ENCODE results near the gene WNK2.
"Not testable (repeated sequence)": the region's sequence is repeated elsewhere in the genome, so short reads cannot be mapped to it uniquely, and the experiment has no call there.

Gene WNK2

DNA sequence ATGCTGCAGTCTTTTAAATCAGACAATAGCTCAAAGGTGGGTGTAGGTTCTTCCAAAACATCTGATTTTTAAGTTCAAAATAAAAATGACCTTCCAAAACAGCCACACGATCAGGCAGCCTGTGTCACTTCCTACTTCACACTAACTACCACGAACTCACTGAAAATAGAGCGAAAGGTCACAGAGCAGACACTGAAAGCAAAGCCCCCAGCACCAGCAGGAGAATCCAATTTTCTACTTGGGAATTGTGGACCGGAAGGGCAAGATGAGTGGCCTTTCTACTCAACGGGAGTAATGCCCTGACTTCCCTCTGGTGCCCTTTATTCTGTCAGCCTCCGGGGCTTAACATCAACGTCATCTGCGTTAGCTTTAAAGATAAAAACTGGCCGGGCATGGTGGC, 159.7 kb downstream of the WNK2 start:
- no peak for DNase-seq

DNA sequence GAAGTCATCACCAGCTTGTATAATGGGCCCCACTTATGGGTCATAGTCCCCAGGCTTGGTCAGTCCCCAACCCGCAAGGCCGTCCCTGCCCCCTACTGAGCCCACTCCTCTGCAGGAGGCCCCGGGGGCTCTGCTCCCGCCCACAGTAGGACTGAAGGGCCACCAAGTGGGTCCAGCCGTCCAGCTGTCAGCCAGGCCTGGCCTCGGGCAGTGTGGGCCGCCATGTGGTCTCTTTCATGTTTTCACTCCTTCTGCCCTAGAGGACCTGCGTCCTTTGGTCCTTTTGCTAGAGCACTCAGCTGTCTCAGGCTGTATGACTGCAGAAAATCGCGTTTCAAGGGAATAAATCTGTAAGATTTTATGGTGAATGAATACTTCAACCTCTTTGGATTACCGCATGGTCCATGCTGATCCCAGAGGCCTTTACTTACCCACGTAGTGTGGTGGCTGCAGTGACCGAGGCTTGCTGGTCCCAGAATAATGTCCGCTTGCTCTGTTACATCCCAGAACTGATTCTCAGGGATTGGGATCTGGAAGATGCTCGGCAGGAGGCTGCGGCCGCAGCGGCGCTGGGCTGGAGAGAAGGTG, 161.8 kb downstream of the WNK2 start:
- DNase-seq = no peak

DNA sequence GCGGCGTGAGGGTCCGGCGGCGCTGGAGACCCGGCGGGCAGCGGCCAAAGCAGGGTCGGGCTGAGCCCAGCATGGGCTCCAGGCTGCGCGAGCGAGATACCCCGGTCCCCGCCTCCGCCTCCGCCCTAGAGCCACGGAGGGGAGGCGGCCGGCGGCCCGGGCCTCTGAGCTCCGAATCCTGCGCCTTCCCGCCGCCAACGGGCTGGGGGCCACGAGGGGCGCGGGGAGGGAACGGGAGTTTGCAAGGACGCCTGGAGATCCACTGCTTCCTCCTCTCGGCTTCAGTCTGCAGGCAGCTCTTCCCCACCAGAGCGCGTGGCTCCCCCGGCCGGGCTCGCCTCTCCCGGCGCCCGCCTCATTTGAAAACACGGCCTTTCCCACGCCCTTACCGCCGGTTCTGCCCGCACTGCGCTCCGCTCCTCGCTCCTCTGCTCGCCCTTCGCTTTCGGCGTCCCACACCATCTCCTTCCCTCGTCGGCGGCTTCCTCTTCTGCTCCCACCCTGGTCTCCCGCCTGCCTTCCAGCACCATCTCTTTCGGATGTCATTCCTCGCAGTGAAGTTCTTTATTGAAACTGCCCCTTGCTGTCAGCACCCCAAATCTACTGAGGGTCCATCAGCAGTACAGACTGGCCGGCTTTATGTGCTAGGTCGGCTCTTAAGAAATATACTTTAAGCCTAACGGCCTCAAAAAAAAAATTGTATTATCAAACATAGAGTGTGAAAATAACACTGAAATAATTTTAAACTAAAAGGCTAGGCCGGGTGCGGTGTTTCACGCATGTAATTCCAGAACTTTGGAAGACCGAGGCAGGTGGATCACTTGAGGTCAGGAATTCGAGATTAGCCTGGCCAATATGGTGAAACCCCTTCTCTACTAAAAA, 162.5 kb downstream of the WNK2 start:
- DNase-seq = peak; percentile 22

DNA sequence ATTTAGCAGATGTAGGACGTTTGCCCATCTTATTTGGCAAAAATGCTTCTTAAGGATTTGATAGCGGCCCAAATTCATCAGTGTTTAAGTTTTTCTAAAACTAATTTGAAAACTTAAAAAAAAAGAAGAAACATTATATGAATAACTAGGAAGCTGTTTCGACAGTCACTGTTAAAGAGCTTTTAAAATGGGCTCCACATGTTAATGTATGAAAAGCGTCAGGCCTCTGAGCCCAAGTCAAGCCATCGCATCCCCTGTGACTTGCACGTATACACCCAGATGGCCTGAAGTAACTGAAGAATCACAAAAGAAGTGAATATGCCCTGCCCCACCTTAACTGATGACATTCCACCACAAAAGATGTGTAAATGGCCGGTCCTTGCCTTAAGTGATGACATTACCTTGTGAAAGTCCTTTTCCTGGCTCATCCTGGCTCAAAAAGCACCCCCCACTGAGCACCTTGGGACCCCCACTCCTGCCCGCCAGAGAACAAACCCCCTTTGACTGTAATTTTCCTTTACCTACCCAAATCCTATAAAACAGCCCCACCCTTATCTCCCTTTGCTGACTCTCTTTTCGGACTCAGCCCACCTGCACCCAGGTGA, 163.5 kb downstream of the WNK2 start:
- not testable (repeated sequence) for DNase-seq

DNA sequence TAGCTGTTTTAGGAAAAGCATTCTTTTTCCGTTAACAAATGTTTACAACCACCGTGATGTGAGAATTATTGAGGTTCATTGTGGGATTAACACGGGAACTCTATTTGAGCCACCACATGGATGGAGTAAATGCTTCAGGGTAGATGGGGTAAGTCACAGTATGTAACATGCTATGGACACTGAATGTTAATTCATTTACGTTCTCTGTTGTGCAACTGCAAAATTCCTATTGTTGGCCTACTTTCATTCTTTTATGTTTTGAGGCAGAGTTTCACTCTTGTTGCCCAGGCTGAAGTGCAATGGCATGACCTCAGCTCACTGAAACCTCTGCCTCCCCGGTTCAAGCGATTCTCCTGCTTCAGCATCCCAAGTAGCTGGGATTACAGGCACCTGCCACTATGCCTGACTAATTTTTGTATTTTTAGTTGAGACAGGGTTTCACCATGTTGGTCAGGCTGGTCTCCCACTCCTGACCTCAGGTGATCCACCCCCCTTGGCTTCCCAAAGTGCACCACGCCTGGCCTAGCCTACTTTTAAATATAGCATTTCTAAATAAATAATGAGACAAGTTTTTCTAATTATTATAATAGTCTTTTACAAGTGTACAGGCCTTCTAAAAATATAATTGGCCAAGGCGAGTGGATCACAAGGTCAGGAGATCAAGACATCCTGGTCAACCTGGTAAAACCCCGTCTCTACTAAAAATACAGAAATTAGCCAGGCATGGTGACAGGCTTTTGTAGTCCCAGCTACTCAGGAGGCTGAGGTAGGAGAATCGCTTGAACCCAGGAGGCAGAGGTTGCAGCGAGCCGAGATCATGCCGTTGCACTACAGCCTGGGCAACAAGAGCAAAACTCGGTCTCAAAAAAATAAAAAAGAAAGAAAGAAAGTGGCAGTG, 169.7 kb downstream of the WNK2 start:
- DNase-seq = not testable (repeated sequence)

DNA sequence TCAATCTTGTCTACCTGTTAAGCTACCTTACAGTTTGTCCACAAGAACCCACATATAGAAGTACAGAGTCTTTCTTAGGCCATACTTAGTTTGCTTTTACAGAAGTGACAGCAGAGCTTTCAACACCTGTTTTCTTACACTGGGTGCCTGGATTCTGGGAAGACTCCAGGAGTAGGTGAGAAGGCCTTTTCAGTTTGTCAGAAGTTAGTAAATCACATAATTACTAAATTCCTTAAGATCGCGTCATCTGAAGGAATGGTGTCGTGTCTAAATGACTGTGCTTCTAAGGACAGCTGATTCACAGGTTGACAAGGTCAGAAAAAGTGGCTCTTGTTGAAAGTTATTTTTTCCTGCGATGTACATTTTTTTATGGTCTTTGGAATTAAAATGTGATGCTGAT, 170.5 kb downstream of the WNK2 start:
- no peak for DNase-seq

DNA sequence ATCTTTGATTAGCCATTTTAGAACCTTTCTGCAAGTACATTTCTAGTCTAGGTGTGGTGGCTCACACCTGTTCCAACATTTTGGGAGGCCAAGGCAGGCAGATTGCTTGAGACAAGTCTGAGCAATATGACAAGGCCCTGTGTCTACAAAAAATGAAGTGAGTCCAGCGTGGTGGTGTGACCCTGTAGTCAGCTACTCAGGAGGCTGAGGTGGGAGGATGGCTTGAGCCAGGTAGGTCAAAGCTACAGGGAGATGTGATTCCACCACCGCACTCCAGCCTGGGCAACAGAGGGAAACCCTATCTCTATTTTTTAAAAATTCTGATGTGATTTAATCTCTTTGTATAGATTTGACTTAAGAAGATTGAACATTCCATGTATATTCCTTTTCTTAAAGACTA, 171.9 kb downstream of the WNK2 start:
- DNase-seq = no peak

DNA sequence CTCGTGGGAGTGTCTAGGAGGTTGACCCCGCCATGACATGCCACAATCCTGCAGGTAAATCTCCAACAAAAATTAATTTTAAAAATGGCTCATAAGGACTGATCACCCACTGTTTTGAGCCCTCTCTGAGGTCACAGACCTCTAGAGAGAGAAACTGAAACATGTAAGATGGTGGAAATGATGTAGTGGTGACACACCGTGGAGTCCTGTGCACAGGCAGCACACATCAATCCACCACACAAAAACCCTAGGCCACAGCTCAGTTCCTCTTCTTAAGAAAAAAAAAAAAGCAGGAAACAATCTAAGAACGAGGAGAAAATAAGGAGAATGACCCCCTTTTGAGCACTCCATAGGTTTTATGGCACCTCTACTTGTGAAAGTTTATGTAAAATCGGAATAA, 173.7 kb downstream of the WNK2 start:
- DNase-seq = no peak

DNA sequence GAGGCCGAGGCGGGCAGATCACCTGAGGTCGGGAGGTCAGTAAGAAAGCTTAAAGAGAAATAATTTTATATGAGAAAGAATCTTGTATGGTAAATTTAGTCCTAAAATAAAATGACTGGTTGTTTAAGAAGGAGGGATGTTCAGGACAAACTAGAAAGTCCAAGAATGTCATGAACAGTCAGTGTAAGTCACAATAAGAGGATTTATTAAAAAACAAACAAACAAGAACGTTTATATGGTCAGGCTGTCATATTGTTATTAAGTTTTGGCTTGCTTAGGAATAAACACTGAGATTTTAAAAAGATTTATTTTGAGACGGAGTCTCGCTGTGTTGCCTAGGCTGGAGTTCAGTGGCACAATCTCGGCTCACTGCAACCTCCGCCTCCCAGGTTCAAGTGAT, 176.0 kb downstream of the WNK2 start:
- DNase-seq = not testable (repeated sequence)

DNA sequence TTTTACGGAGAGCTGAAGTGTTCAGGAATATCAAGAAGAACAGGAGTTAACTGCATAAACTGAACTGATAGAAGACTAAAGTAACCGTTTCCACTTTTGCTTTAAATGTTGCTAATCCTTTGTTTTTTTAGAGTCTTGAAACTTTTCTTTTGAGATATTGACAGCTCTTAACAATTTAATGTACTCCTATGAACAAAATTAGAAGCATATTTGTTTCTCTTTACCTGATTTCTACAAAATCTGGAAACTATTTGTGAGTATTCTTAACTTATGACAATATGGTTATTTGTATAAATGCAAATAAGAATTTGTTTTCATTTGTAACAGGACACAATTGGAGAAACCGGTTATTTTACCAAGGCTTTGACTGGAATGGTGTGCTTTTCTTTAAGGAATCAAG, 178.1 kb downstream of the WNK2 start:
- no peak for DNase-seq

DNA sequence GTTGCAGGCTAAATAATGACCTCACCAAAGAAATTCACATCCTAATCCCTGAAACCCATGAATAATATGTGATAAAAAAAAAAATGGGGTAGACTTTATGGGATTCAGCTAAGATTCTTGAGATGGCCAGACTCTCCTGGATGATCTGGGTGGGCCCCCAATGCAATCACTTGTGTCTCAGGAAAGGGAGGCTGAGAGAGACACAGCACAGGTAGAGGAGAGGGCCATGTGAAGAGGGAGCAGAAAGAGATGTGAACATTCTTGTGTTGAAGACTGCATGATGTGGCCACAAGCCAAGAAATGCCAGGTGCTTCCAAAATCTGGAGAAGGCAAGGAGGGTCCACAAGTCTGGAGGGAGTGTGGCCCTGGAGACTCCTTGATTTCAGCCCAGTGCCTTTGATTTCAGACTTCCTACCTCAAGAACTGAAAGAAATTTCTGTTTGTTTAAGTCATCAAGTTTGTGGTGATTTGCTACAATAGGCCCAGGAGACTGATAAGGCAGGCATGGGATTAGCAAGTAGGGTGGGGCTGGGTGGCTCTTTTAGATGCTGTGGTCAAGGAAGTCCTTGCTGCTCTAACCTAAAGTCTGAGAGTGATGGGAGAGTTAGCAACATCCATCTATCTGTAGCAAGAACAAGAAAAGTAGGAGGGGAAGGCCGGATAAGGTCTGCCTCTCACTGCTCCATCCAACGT, 180.9 kb downstream of the WNK2 start:
- DNase-seq = no peak

DNA sequence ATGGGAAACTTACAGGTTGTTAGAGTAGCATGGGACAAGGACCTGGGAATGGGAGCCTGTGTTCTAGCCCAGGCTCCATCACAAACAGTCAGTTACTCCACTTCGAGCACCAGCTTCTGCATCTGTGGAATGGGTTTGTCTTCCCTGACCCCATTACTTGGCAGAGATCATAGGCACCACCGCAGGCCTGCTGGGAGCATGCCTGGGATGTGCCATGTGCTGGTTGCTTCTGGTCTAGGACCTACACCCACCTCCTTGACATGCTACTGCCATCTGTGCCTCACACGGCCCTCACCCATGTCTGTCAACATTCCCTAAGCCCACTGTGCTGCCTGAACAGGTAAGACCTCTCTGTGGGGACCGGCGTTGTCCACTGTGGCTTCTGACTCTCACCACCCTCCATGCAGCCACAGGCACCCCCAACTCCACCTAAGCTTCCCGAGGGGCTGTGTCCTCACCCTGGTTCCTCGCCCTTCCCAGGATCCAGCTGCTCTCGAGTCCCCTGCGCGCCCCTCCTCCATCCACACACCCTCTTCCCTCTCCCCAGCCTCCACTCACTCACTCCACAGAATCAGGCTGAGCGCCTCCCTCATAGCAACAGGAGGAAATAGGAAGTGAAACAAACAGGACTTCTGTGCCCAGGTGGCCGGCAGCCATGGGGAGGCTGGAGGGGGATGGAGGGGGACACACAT, 181.6 kb downstream of the WNK2 start:
- no peak for DNase-seq

DNA sequence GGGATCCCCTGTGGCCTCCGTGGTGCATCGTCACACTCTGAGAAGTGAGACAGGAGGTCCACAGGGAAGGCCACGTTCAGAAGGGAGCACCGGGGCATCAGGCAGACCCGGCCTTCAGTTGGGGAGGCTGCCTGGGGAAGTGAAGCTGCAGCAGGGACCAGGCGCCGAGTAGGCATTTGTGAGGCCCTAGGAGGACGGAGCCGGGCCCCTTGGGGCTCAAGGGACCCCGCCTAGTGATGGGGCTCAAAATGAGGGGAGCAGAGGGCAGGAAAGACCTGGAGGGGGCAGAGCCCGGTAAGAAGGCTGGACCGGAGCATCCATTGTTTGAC, 182.1 kb downstream of the WNK2 start:
- no peak for DNase-seq

DNA sequence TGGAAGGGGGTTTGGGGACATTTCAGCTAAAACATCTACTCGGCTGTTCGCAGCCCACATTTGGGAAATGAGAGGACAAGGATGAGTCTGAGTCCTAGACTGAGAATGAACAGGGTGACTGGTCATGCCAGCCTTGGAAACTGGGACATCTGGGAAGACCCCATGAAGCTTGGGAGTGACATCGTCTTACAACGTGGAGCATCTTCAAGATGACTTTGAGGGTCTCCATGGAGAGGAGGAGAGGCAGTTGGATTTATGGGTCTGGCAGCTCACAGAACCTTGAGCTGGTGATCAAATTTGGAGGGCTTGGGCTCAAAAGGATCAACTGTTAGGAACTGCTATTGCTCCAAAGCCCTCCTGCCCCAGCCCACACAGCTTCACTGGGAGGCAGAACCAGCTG, 182.5 kb downstream of the WNK2 start:
- not testable (repeated sequence) for DNase-seq

DNA sequence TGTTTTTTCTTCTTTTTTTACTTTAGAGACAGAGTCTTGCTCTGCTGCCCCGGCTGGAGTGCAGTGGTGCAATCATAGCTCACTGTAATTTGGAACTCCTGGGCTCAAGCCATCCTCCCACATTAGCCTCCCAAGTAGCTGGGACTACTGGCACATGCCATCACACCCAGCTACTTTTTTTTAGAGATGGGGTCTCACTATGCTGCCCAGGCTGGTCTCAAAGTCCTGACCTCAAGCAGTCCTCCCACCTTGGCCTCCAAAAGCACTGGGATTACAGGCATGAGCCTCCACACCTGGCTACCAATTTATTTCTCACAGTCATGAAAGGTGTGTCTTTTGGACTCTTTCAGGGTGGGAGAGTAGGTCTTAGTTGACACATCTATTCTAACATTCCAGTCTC, 184.5 kb downstream of the WNK2 start:
- no peak for DNase-seq

DNA sequence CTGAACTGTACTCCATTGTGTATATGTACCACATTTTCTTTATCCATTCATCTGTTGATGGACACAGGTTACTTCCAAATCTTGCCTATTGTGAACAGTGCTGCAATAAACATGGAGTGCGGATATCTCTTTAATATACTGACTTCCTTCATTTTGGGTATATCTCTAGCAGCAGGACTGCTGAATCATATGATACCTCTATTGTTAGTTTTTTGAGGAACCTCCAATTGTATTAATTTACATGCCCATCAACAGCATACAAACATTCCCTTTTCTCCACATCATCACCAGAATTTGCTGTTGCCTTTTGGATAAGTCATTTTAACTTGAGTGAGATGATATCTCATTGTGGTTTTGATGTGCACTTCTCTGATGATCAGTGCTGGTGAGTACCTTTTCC, 185.7 kb downstream of the WNK2 start:
- no peak for DNase-seq
